SHP77 treated with DMSO at 0.1 percent for 48 hours (cell line): ENCODE measurements around the gene COG5.
"Not testable (repeated sequence)": the region's sequence is repeated elsewhere in the genome, so short reads cannot be mapped to it uniquely, and the experiment has no call there.

Source experiments
- DNase-seq: peaks from one replicate; lab custom pipeline; 2025; lab: John Stamatoyannopoulos, UW

COG5 gene

DNA sequence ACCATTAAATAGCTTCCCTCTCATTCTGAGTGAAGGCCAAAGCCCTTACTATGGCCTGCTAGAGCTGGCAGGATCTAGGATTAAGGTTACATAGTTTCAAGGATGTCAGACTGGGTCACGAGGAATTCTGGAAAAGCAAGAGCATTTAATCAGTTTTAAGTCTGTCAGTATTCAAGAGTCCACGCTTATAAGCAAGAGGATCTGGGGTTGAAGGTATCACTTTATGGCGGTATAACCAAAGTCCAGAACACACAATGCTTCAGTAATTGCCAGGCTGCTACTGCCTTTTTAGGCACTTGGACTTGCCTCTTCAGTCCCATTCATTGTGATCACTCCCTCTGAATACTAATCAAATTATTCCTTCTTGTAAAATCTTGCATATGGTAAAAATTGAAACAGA, 293.9 kb downstream of the COG5 start:
- DNase-seq = no peak

DNA sequence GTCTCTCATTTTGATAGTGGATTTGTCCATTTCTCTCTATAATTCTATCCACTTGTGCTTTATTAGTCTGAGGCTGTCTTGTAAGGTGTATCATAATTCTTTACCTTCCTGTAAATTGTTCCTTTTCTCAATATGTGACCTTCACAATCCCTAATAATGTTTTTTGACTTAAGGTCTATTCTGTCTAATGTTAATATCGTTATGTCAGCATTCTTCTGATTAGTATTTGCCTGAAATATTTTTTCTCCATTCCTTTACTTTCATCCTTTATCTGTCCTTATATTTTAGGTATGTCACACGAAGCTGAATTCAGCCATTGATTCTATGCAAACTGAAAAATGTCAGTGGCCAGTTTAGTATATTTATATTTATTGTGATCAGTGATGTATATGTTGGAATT, 295.1 kb downstream of the COG5 start:
- no peak for DNase-seq

DNA sequence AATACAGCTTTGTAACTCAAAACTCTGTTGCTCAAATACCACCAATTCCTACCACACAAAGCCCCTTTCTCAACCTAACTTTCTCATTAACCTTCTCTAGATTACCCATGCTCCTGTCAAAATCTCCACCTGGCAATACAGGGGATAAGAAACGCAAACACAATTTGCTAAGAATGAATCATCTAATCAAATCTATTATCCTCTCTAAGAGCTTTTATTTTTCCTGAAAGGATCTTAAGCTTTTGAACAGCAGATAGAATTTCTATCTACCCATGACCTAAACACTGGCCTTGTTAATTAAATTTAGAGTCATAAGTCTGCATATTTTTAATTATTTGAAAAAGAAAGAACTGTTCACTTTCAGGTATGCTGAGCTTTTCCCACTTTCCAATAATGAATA, 296.6 kb downstream of the COG5 start:
- DNase-seq = no peak

- DNase-seq = no peak
Observed at GRCh38 chr7:107264723-107265122, 299.0 kb downstream of the COG5 start.

- no peak for DNase-seq
Observed at GRCh38 chr7:107262857-107263256, 300.9 kb downstream of the COG5 start.

GRCh38 chr7:107258737-107259136, 305.0 kb downstream of the COG5 start:
- no peak for DNase-seq

DNA sequence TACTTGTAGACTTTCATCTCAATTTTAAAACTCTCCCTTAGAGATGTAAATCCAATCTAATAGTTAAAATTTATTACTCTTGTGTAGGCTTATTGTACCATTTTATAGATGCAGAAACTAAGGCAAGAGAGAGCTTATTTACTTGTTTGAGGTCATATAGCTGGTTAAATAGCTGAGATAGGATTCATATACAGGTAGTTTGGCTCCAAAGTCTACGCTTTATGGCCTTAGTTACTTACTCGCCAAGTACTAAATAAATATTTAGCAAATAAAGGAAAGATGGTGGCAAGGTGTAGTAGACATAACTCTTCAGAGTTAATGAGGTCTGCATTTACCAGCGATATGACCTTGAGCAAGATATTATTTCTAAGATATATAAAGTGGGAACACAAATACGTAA, 308.1 kb downstream of the COG5 start:
- no peak for DNase-seq

GRCh38 chr7:107254398-107254985, 309.2 kb downstream of the COG5 start:
- DNase-seq = no peak

- no peak for DNase-seq
Observed at GRCh38 chr7:107253599-107253998, 310.1 kb downstream of the COG5 start.

DNA sequence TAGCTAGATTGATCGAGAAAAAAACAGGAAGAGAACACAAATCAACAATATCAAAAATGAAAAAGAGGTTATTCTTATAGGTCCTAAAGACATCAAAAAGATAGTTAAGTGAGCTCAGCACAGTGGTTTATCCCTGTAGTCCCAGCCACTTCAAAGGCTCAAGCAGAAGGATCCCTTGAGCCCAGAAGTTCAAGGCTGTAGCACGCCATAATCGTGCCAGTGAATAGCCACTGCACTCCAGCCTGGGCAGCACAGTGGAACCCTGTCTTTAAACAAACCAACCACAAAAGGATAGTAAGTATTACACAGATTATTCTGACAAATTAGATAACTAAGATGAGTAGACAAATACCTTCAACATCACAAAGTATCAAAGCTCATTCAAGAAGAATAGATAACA, 311.8 kb downstream of the COG5 start:
- no peak for DNase-seq

GRCh38 chr7:107248551-107249316, 315.0 kb downstream of the COG5 start:
- DNase-seq = no peak

DNA sequence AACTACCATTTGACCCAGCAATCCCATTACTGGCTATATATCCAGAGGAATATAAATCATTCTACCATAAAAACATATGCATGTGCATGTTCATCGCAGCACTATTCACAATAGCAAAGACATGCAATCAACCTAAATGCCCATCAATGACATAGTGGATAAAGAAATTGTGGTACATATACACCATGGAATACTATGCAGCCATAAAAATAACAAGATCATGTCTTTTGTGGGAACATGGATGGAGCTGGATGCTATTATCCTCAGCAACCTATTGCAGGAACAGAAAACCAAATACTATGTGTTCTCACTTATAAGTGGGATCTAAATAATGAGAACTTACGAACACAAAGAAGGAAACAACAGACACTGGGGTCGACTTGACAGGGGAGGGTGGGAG, 316.9 kb downstream of the COG5 start:
- not testable (repeated sequence) for DNase-seq

- DNase-seq = no peak
Observed at GRCh38 chr7:107244613-107245012, 319.1 kb downstream of the COG5 start.

GRCh38 chr7:107242267-107242666, 321.5 kb downstream of the COG5 start:
- no peak for DNase-seq

- DNase-seq = no peak
Observed at GRCh38 chr7:107237451-107237850, 326.3 kb downstream of the COG5 start.

DNA sequence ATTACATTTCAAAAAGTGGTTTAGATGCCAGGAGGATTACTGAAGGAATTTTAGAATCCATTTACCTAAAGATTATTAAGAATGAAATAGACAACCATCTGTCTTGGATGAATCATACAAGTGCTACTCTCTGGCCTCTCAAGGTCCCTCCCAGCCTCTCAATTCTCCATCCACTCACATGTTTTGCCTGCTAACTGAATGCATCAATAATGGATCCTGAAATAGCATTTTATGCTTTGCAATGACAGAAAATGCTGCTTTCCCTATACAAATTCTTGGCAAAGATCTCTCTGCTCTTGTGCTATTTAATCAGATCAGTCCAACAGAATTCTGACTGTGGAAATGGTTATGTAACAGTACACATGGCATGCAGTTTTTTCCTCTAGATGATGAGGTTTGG, 326.9 kb downstream of the COG5 start:
- no peak for DNase-seq

DNA sequence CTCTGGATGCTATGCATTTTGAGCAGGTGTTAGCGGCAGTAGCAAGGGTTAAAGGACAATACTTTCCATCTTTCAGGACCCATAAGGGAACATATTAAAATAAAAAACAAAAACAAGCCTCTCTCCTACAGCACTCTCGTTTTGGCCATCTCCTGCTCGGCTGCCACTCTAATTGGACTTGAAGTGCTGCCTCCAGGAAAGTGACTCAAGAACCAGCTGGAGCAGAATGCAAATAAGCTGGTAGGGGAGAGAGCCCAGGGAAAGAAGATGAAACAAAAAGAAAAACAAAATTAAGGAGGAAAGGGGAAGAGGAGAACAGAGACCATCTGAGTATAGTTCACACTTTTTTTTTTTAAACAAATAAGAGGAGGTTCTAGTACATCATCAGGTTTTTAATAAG, 329.3 kb downstream of the COG5 start:
- no peak for DNase-seq

GRCh38 chr7:107233981-107234380, 329.7 kb downstream of the COG5 start:
- DNase-seq = no peak

GRCh38 chr7:107233174-107233573, 330.5 kb downstream of the COG5 start:
- DNase-seq = no peak

DNA sequence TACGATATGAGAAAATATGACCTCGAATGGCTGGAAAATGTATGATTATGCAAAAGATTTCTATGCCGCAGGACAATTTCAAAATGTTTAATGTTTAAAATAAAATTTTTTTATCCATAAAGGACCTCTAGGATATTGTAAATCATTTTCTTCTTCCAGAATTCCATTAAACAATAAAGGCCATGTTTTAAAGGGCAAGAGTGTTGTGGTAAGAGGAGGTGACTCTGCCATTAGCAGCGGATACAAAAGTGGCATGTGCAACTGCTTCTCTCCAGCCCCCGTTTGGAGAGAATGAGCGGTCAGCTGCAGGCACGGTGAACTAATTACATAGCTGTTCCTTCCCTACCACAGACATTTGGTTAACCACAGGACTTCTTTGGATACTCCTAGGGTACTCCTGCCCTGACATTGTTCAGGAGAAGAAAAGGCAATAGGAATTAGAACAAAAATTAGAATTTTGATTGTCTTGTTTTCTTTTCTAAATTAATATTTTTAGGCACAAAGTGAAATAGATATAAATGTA, 331.1 kb downstream of the COG5 start:
- DNase-seq = no peak

DNA sequence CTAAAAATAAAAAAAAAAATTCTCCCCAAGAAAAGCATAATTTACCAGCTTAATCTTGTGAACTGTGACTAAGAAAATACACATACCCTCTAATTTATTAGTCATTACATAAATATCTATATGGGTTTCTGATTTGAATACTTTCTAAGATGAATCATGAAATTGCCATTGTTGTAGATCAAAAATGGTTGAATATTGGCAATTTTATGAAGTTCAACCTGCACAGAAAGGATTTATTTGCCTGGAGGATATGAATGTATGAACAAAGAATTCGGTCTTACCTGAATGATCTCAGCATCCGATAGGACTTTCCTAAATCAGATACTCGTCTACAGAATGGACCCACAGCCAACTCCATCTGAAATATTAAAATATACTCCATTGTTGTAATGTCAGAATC, 333.4 kb downstream of the COG5 start:
- no peak for DNase-seq

DNA sequence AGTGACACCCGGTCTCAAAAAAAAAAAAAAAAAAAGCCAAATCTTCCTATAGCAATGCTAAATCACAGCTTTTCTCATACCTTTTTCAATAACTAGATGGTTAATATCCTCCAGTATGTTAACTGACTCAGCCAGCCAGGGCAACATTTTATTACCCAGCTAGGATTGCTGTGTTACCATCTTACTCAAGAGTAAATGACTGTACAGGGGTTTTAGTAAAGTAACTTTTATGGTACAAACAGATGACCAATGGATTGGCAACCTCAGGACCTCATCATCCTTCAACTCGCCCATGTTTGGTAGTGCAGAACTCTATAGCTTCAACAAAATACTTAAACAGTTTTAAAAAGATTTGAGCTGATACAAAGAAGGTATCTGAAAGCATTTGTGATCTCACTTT, 335.4 kb downstream of the COG5 start:
- DNase-seq = no peak

GRCh38 chr7:107224374-107225223, 339.1 kb downstream of the COG5 start:
- no peak for DNase-seq
